BLaER1 treated with 17β-estradiol and CSF1 and Interleukin-3, amounts not matched to agents 10 nM and 100 nM (cell line): ENCODE results near the gene HEPACAM.
A peak's percentile ranks its signal among the peaks of the same experiment; 100 is the strongest.

Experiments
- H3K27ac ChIP-seq, 11 experiments: shearing (Covaris generic); formaldehyde crosslinking; 2 replicates each; pipeline ENCODE4 v1.8.1; 2022
- H3K27me3 ChIP-seq, 11 experiments: shearing (Covaris generic); formaldehyde crosslinking; 2 replicates each; pipeline ENCODE4 v1.8.1; 2022
- H3K36me3 ChIP-seq, 11 experiments: shearing (Covaris generic); formaldehyde crosslinking; 2 replicates each; pipeline ENCODE4 v1.8.1; 2022
- H3K4me1 ChIP-seq, 10 experiments: shearing (Covaris generic); formaldehyde crosslinking; 2 replicates each; pipeline ENCODE4 v1.8.1; 2022
- H3K4me2 ChIP-seq, 11 experiments: shearing (Covaris generic); formaldehyde crosslinking; 2 replicates each; pipeline ENCODE4 v1.8.1; 2022
- H3K4me3 ChIP-seq, 10 experiments: shearing (Covaris generic); formaldehyde crosslinking; 2 replicates each; pipeline ENCODE4 v1.8.1; 2022
- H3K9ac ChIP-seq, 11 experiments: shearing (Covaris generic); formaldehyde crosslinking; 2 replicates each; pipeline ENCODE4 v1.8.1; 2022
- H3K9me3 ChIP-seq, 11 experiments: shearing (Covaris generic); formaldehyde crosslinking; replicated peaks in 1 of 11; 2 replicates each; pipeline ENCODE4 v1.8.1; 2022
- H4K20me1 ChIP-seq, 11 experiments: shearing (Covaris generic); formaldehyde crosslinking; 2 replicates each; pipeline ENCODE4 v1.8.1; 2022
- Cebpa-rat ChIP-seq, 11 experiments: shearing (Covaris generic); IDR thresholded peaks; 2 replicates each; pipeline ENCODE4 v1.8.1; 2022

HEPACAM gene

DNA sequence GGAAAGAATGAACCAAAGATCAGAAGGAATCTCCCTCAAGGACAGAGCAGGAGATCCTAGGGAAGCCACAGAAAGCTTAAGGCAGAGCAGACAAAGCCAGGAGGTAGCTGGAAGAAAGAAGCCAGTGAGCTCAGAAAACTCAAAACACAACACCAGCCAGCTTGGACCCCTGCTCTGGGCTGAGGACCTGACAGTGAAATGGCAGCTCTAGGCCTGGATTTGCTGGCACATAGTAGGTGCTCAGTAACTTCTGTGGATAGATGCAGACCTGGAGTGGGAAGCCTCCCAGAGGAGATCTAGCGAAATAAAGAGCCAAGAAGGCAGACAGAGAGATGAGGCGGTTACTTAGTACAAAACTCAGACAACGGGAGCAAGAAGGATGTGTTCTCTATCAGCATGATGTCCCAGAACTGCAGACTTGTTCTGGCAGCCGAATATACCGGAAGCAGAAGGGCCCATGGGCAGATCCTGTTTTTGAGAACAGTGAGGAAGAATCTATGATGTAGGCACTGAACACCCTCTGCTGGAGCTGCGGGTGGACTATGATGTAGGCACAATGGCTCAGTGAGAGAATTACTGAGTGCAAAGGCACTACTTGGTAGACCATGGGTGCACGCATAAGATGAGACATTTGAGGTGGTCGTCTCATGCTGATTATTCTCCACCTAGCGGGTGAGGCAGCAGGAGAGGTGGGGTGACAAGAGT, 42.9 kb downstream of the HEPACAM start:
- Histone ChIP-seq H3K27ac (no peak overlapping the region), H3K4me2 (no peak overlapping the region), H3K4me1 (peaks cover 12 to 48% (median 26%) of the 10 kb centered on the region in 10 experiments), H3K4me3 (no peak overlapping the region), H4K20me1 (peaks cover 0 to 4% (median 0%) of the 10 kb centered on the region in 11 experiments; a peak in 1 of 22 replicates), H3K9ac (no peak overlapping the region), H3K36me3 (no peaks in the 10 kb centered on the region), H3K9me3 (no peaks in the 10 kb centered on the region), H3K27me3 (no peaks in the 10 kb centered on the region)
- TF ChIP-seq Cebpa-rat (IDR thresholded peaks at IDR 0.05), result no peak

DNA sequence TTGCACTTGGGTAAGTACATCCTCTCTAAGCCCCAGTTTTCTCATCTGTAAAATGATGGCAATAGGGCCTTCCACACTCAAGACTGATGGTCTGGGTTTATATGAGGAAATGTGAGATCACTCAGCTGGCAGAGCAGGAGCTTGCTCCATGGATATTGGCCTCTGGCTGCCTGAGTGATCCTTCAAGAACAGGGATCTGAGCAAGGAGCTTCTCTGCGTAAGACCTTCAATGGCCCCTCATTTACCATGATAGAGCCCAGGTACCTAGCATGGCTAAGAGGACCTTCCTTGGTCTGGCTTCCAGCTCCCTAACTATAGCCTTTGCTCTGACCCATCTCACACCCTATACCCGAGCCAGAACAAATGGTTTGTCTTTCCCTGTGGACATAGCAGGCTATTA, 43.7 kb downstream of the HEPACAM start:
- no peak for TF ChIP-seq Cebpa-rat (IDR thresholded peaks at IDR 0.05)
- H3K4me1 ChIP-seq, result peaks cover 4 to 40% (median 19%) of the 10 kb centered on the region in 10 experiments

DNA sequence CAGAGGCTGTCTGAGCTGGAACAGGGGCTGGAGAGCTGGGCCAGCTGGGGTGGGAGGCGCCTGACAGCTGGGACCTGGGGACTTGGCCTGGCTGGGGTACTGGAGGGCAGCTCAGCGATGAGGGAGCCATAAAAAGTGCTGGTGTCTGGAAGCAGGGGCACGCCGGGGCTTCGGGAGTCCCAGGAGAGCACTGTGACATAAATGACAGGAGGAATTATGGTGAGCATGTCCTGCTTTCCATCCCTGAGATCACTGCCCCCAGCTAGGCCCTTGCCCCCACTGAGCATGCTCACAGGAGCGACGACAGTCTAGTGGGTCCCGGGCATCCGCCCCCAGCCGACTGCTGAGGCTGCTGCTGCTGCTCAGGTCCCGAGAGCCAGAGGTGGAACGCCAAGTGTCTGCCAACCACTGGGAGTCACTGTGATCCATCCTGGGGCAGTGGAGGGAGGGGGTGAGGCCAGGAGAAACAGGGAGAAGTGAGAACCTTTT, 44.4 kb downstream of the HEPACAM start:
- TF ChIP-seq Cebpa-rat (IDR thresholded peaks at IDR 0.05), result no peak
- Histone ChIP-seq H3K36me3 (no peaks in the 10 kb centered on the region), H3K4me3 (no peak overlapping the region)

More for the DNA sequence above, 43.7 kb downstream of the HEPACAM start:
- H3K27me3 ChIP-seq, result no peaks in the 10 kb centered on the region
- no peak overlapping the region for H3K9ac ChIP-seq
- H3K4me2 ChIP-seq, result 0 out of 22 replicates have a peak overlapping the region, but pooled peaks of 1 of the 11 experiments have one; percentile 6
- no peak overlapping the region for H3K27ac ChIP-seq
- H3K4me3 ChIP-seq, result no peak overlapping the region
- H4K20me1 ChIP-seq, result peaks cover 0 to 4% (median 0%) of the 10 kb centered on the region in 11 experiments; a peak in 1 of 22 replicates
- no peaks in the 10 kb centered on the region for H3K9me3 ChIP-seq
- no peaks in the 10 kb centered on the region for H3K36me3 ChIP-seq

DNA sequence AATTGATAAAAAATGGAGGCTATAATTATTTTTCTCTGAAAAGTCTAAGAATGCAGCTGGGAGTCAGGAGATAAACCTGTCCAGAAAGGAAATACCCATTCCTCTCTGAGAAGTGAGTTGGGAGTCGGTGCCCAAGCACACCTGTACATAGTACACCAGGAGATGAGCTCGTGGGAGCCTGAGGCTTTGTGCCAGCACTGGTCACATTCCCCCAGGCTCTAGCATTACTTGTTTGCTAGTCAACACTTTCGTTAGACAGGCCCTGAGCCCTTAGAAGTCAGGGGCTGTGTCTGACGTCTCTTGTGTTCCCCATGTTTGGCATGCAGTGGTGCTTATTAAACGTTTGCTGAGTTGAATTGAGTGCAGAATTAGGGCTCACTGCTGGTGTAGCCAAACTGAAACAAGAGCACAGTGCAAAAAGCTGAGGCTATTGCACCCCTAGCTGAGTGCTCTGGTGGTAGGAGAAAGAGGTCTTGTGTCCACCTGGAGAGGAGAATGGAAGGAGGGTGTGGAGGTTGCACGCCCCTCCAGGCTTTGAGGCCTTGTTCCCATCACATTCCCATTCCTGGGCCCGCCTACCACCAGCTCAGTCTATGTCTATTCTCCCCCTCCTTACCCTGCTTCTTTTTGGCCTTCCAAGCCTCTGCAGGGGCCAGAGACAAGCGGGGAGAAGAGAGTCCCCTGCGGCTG, 45.0 kb downstream of the HEPACAM start:
- no peaks in the 10 kb centered on the region for H3K27me3 ChIP-seq
- no peak overlapping the region for H3K4me3 ChIP-seq
- peaks cover 0 to 4% (median 0%) of the 10 kb centered on the region in 11 experiments; a peak in 1 of 22 replicates for H4K20me1 ChIP-seq
- no peak for TF ChIP-seq Cebpa-rat (IDR thresholded peaks at IDR 0.05)
- H3K9me3 ChIP-seq, result no peaks in the 10 kb centered on the region
- H3K9ac ChIP-seq, result no peak overlapping the region
- H3K4me1 ChIP-seq, result peaks cover 0 to 37% (median 11%) of the 10 kb centered on the region in 10 experiments; a peak in 11 of 20 replicates
- no peak overlapping the region for H3K27ac ChIP-seq
- H3K36me3 ChIP-seq, result no peaks in the 10 kb centered on the region
- peak overlapping the region in 2 of 11 experiments; percentile 66 to 88; a peak in 3 of 22 replicates for H3K4me2 ChIP-seq

More for the DNA sequence above, 44.4 kb downstream of the HEPACAM start:
- H4K20me1 ChIP-seq, result peaks cover 0 to 4% (median 0%) of the 10 kb centered on the region in 11 experiments; a peak in 1 of 22 replicates
- no peak overlapping the region for H3K27ac ChIP-seq
- no peak overlapping the region for H3K9ac ChIP-seq
- no peaks in the 10 kb centered on the region for H3K27me3 ChIP-seq
- H3K4me1 ChIP-seq, result peaks cover 0 to 37% (median 13%) of the 10 kb centered on the region in 10 experiments; a peak in 11 of 20 replicates
- H3K9me3 ChIP-seq, result no peaks in the 10 kb centered on the region
- H3K4me2 ChIP-seq, result 0 out of 22 replicates have a peak overlapping the region, but pooled peaks of 1 of the 11 experiments have one; percentile 6

DNA sequence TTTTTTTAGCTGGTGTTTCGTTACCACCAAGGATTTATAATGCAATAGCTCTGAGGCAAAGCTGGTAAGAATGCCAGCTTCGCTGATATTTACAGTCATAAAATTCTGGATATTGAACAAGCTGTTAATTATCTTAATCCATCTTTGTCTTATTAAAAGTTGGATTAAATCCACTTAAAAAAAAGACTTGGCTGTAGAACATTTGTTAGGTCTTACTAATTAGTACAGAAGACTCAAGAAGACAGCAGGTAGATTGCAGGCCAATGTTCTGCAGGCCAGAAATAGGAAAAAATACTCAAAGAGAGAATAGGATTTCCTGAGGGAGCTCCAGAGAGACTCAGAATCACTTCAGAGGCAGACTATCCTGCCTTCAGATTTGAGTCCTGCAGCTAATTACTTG, 45.7 kb downstream of the HEPACAM start:
- peak overlapping the region in 4 of 11 experiments; percentile 55 to 88 (median 69); a peak in 9 of 22 replicates for H3K4me2 ChIP-seq
- no peak overlapping the region for H3K4me3 ChIP-seq
- no peaks in the 10 kb centered on the region for H3K9me3 ChIP-seq
- no peak overlapping the region for H3K9ac ChIP-seq
- H3K4me1 ChIP-seq, result peaks cover 0 to 37% (median 11%) of the 10 kb centered on the region in 10 experiments; a peak in 11 of 20 replicates
- TF ChIP-seq Cebpa-rat (IDR thresholded peaks at IDR 0.05), result no peak
- no peaks in the 10 kb centered on the region for H3K27me3 ChIP-seq
- H4K20me1 ChIP-seq, result peaks cover 0 to 4% (median 0%) of the 10 kb centered on the region in 11 experiments; a peak in 1 of 22 replicates
- no peaks in the 10 kb centered on the region for H3K36me3 ChIP-seq
- no peak overlapping the region for H3K27ac ChIP-seq

DNA sequence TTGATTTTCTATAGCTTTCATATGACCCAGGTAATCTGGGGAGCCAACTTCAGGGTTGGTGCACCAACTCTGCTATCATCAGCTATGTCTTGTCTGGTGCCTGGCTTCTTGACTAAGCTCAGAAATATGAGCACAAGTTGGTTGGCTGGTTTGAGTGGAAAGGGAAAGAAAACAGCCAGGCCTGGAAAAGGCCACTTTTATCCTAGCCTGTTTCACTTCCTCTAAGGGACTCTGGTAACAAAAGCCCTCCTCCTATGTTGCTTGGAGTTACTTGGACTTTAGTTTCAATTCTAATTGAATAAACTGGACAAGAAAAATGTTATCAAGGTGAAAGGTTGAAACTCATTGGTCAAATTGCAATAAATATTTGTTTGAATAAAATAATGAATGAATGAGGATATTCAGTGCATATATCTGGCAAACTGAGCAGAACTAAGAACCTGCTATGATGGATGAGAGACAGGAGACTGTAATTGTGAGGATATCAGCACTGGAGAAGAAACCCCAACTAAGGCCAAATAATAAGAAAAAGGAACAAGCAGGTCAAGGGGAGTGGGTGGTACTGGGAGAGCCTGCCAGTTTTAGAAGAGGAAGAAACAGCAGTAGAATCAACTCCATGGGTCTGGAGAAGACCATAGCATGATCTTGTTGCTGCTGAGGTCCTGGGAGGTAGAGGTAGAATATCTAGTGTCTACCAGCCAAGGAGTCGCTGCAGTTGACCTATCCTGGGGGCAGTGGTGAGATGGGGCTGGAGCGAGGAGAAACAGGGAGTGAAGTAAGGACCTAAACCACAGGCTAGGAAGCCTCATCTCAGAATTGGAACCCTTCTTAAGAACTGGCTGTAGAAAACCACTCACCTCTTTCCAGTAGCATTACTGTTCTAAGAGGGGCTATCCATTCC, 46.4 kb downstream of the HEPACAM start:
- H3K27me3 ChIP-seq, result no peaks in the 10 kb centered on the region

DNA sequence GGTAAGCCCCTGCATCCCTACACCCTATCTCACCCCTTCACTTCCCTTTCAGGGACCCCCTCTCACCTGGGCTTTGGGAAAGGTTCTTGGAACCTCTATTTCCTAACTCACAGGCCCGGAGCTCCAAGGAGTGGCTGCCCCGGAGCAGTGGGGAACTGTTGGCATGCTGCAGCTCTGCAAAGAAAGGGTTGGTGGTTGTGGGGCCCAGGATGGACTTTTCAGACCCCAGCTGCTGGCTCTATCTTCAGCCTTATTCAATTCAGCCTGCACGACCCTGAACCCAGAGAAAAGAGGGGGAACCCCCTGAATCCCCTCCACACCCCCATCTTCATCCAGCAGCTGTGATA, 48.2 kb downstream of the HEPACAM start:
- H3K9me3 ChIP-seq, result no peaks in the 10 kb centered on the region
- H3K4me2 ChIP-seq, result no peak overlapping the region
- H3K27ac ChIP-seq, result no peak overlapping the region
- H3K36me3 ChIP-seq, result no peaks in the 10 kb centered on the region
- H3K27me3 ChIP-seq, result no peaks in the 10 kb centered on the region
- peaks cover 12 to 38% (median 25%) of the 10 kb centered on the region in 10 experiments for H3K4me1 ChIP-seq
- no peak for TF ChIP-seq Cebpa-rat (IDR thresholded peaks at IDR 0.05)
- peaks cover 0 to 4% (median 0%) of the 10 kb centered on the region in 11 experiments; a peak in 1 of 22 replicates for H4K20me1 ChIP-seq
- H3K4me3 ChIP-seq, result no peak overlapping the region
- no peak overlapping the region for H3K9ac ChIP-seq

More for the DNA sequence above, 46.4 kb downstream of the HEPACAM start:
- no peak for TF ChIP-seq Cebpa-rat (IDR thresholded peaks at IDR 0.05)
- peak overlapping the region in 7 of 11 experiments; percentile 4 to 88 (median 55); a peak in 10 of 22 replicates for H3K4me2 ChIP-seq
- H3K4me1 ChIP-seq, result peaks cover 0 to 37% (median 11%) of the 10 kb centered on the region in 10 experiments; a peak in 11 of 20 replicates
- H3K9me3 ChIP-seq, result no peaks in the 10 kb centered on the region
- peak overlapping the region in 2 of 11 experiments; percentile 19 to 21; a peak in 2 of 22 replicates for H3K27ac ChIP-seq
- H3K4me3 ChIP-seq, result no peak overlapping the region
- H3K36me3 ChIP-seq, result no peaks in the 10 kb centered on the region
- no peak overlapping the region for H3K9ac ChIP-seq
- peaks cover 0 to 4% (median 0%) of the 10 kb centered on the region in 11 experiments; a peak in 1 of 22 replicates for H4K20me1 ChIP-seq

DNA sequence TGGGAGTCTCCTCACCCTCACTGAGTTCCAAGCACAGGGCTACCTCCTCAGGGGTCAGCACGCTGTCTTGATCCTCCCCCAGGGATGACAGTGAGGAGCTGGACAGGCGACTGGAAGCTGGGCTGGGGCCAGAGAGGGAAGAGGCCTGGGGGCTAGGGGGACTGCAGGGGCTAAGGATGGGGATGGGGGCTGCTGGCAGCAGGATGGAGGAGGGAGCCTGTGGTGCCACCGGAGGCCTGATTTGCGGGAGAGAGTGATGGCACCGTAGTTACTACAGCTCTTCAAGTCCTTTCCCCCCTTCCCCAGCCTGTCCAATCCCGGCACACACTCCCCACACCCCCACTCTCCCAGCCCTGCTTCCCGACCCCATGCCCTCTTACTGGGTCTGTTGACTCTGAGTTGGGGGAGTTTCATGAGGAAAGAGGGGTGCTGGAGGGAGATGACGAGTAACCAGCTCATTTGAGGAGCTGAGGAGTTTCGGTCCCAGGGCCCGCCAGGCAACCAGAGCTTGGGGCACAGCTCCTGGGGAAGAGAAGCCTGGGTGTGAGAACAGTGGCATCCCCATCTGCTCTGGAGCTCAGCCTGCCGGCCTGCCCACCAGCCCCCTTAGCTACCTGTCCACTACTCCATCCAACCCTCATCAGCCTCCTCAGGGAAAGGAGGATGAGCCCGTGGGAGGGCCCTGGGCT, 48.7 kb downstream of the HEPACAM start:
- Histone ChIP-seq H3K9me3 (no peaks in the 10 kb centered on the region), H3K4me1 (peaks cover 17 to 44% (median 30%) of the 10 kb centered on the region in 10 experiments), H3K27me3 (no peaks in the 10 kb centered on the region), H3K4me2 (no peak overlapping the region), H4K20me1 (peaks cover 0 to 4% (median 0%) of the 10 kb centered on the region in 11 experiments; a peak in 1 of 22 replicates), H3K27ac (no peak overlapping the region), H3K36me3 (no peaks in the 10 kb centered on the region), H3K4me3 (no peak overlapping the region), H3K9ac (no peak overlapping the region)
- no peak for TF ChIP-seq Cebpa-rat (IDR thresholded peaks at IDR 0.05)
